Fibroblast of skin of left biceps (primary cell): ENCODE measurements around the gene LIPT2.
"Not testable (repeated sequence)": the region's sequence is repeated elsewhere in the genome, so short reads cannot be mapped to it uniquely, and the experiment has no call there.

Experiments
- DNase-seq, 2 experiments: peaks; one replicate each; pipeline ENCODE4 v3.0.0-alpha.2; 2013; ENCODE audit warnings: low read depth in 2 of 2

Gene LIPT2

GRCh38 chr11:74492974-74493790, at the start of gene LIPT2:
Gene LIPT2, minus strand, starts transcription at chr11:74493724. Its CDS starts 21 bp downstream, at chr11:74493703.
- DNase-seq, result peak; percentile 86 to 90

DNA sequence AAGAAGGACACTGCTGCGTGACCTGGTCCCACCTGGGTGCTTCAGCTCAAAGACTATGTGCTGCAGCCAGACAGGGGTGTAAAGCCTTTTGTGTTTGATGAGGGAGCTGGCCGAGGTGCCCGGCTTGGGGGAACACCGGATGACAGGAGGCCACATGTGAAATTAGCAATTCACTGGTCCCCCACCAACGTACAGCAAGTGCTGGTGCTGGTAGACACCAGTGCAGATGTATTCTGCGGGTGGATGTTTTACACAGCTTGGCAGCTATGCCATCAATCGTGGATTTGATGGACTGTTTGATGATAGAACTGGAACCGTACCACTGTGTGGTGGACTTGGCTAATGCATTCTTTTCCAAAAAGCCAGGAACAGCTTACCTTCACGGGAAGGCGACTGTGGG, 47.9 kb upstream of the LIPT2 start:
- no peak for DNase-seq

DNA sequence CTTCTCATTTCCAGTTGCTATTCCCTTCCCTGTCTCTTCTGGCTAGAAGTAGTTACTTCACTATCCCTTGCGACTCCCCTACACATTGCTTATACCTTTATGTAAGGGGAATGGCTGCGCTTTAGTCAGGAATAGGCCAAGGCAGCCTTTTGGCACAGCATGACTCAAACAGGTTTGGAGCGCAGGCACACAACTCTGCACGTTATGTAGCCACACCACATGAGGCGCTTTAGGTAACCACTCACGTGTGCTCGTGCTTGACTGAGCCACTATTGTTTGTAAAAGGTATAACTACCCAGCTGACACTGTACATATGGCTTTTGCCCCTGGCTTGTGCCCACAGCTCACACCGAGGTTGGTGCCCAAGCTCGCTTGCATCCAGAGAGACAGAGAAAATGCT, 46.7 kb upstream of the LIPT2 start:
- DNase-seq, result no peak

GRCh38 chr11:74538680-74539079, 45.2 kb upstream of the LIPT2 start:
- no peak for DNase-seq

GRCh38 chr11:74535371-74536160, 42.0 kb upstream of the LIPT2 start:
- no peak for DNase-seq

DNA sequence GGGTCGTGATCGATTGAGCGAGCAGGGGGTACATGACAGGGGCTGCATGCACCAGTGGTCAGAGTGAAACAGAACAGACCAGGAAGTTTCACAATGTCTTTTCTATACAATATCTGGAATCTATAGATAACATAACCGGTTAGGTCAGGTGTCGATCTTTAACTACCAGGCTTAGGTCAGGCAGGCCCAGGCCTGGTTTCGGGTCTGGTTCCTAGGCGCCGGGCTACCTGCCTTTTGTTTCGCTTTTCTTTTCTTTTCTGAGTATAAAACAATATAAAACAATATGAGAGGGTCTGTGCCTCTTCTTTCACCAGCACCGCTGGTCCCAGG, 41.4 kb upstream of the LIPT2 start:
- not testable (repeated sequence) for DNase-seq

DNA sequence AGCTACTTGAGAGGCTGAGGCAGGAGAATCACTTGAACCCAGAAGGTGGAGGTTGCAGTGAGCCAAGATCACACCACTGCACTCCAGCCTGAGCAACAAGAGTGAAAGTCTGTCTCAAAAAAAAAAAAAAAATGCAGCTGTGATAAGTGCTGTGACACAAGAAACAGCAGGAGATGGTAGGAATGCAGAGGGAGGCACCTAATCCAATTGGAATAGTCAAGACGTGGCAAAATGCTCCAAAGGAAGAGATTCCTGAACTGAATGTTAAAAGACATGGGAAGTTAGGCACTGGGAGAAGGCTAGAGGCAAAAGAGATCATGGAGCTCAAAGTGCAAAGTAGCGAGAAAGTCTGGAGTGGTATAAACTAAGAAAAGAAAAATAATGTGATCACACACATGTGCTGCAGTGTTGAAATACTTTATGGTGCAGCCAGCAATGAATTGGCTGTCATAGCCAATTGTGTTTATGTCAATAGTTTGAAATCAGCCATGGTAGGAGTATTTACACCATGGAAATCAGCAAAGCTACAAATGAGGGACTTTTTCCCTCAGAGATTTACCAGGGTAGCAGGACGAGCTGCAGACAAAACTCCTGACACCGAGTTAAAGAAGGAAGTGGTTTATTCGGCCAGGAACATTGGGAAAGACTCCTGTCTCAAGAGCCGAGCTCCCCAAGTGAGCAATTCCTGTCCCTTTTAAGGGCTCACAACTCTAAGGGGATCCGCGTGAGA, 40.9 kb upstream of the LIPT2 start:
- no peak for DNase-seq

- no peak for DNase-seq
Observed at GRCh38 chr11:74533421-74533820, 39.9 kb upstream of the LIPT2 start.

DNA sequence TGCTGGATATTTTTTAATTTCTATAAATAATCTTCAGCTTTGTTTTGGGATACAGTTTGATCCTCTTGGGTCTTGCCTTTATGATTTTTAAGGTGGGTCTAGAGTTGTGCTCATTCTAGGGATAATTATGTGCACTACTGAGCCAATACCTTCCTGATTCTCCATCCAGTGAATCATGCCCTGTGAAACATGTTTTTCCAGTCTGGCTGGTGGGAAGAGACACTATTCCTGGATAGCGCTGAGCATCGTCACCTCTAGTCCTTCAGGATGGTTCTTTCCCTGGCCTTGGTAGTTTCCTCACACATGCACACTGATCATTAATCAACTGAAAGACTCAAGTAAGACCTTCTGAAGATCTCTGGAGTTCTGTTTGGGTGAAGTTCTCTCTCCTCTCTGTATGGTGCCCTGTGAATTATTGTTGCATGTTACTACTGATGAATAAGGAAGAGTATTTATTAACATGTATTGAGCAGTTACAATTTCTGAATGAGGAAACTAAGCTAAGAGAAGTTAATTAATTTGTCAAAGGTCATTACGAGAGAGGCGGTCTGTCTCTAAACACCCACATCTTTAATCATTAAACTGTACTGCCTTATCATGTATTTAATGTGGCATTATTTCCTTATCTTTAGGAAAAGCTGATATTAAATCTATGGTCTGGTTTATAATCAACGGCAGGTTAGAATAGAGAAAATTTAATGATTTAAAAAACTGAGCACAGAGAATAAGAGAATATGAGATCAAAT, 39.1 kb upstream of the LIPT2 start:
- no peak for DNase-seq

- DNase-seq, result no peak
Observed at GRCh38 chr11:74524978-74525377, 31.5 kb upstream of the LIPT2 start.

DNA sequence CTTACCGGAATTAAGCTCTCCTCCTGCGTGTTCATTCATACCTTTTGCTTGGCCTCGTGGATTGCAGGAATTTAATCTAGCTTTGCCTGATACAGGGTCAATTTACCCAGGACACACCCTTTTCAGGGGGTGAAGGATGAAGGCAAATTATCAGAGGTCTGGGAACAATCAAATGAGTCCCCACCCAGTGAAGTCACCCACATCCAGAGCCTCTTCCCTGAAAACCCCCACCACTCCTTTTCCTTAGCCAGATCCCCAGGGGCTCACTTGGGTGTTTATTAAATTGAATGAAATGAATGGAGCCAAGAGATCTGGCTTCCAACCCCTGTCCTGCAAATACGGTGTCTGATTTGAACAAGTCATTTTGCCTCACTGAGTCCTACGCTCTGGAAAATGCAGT, 31.0 kb upstream of the LIPT2 start:
- no peak for DNase-seq

DNA sequence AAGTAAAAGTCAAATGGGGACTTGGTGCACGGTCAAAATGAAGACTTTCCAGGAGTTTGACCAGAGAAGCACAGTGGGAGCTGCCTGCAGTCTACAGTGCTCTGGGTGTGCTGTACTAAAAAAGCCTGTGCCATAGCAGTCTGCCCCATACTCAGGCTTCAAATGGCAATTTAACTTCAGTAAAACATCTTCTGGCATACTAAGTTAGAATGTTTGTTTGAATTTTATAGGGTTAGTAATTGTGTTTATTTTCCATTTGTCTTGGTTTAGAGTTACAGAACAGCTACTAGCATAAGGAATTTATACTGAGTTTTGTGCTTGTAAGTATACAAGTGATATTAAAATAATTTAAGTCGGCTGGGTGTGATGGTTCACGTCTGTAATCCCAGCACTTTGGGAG, 29.3 kb upstream of the LIPT2 start:
- no peak for DNase-seq

- no peak for DNase-seq
Observed at GRCh38 chr11:74521666-74522252, 28.2 kb upstream of the LIPT2 start.

GRCh38 chr11:74520927-74521665, 27.6 kb upstream of the LIPT2 start:
- DNase-seq, result no peak

DNA sequence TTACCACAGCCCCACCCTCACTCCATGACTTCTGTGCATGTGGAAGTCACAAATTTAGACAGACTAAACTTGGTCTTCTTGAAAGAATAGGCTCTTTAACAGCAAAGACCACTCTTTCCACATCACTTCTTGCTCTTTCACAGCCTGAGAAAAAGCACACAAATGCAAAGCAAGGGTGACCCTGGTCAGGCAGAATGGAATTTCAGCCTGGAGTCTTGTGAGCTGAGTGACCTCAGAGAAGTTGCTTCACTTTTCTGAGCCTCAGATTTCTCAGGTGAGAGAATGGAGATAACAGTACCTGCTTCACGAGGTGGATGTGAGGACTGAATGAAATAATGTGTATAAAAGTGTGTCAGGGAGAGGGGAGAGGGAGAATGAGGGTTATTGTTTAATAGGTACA, 26.8 kb upstream of the LIPT2 start:
- DNase-seq, result no peak

GRCh38 chr11:74519710-74520109, 26.2 kb upstream of the LIPT2 start:
- no peak for DNase-seq

GRCh38 chr11:74517592-74517991, 24.1 kb upstream of the LIPT2 start:
- not testable (repeated sequence) for DNase-seq

GRCh38 chr11:74507582-74507981, 14.1 kb upstream of the LIPT2 start:
- no peak for DNase-seq

GRCh38 chr11:74506823-74507222, 13.3 kb upstream of the LIPT2 start:
- no peak for DNase-seq

GRCh38 chr11:74505911-74506310, 12.4 kb upstream of the LIPT2 start:
- DNase-seq, result no peak
